ENCODE measurements around the gene CLDN4.

GRCh38 chr7:73866446-73866767 lies 35.6 kb downstream of the CLDN4 start:
- TF ChIP-seq CTCF (optimal IDR thresholded peaks at IDR 0.05 in 1 of 3, IDR thresholded peaks at IDR 0.05 in 1 of 3, conservative IDR thresholded peaks at IDR 0.05 in 1 of 3; ENCODE audit: extremely low read depth in 1 of 3, insufficient read depth in 2 of 3, low read length in 3 of 3), result no peak
- no peak for TF ChIP-seq EZH2 (IDR thresholded peaks at IDR 0.05; ENCODE audit: low read length)
